ENCODE data around the gene ZNF580. TPM values are rescaled to one million over a fixed set of nuclear protein-coding genes. Genes with fewer than 3 reads are reported as not detected.

Gene ZNF580
- total RNA-seq, 2 experiments from 2014 or later, result 24.4 to 50.0 TPM

DNA sequence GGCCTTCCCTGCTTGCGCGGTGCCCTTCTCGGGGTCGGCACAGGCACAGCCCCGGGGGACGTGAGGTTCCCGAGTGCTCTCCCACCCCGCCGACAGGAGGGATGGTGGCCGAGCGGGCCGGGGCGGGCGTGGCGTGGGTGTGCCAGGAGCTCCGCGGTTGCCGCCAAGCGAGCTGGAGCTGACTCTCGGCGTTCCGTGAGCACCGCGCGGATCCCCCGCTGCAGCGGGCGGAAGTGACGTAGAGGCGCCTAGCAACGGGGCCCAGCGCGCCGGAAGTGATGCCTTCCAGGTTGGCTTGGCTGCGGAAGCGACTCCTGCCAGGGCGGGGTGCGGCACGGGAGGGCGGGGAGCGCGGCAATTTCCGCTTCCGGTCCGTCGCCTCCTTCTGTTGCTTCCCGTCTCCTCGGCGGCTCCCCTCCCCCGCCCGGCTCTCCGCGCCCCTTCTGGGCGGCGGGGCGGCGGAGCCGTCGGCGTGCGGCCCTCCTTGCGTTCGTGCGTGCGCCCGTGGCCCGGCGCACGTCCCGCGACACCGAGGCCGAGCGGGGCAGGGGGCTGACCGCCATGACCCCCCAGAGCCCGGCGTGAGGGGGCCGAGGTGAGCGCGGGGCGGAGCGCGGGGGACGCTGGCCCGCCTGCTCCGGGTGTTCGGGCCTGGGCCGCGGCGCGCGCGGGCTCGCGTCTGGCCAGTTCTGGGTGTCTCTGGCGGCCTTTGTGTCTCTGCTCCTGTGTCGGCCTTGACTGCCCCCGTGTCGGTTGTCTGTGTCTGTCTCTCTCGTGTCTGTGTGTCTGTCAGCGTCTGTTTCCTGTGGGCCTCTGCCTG is 34.2 kb downstream of the ZNF580 start, which contains the start of gene EPN1:
Gene EPN1, plus strand, starts transcription at position 386 of the 820 bp plus-strand sequence. CDS start 3,402 bp downstream, outside the sequence.
- POLR2A ChIA-PET, result no interaction called here
- no peak within 1 kb of the TSS for H2AFZ ChIP-seq (ENCODE audit: low read length)
- intact Hi-C loops (cut with micrococcal nuclease; ENCODE audit: unreplicated experiment), result loop anchor here (5.0 kb wide), 2 partner anchors 132 to 157 kb away; partner anchors contain the start of gene NLRP11

DNA sequence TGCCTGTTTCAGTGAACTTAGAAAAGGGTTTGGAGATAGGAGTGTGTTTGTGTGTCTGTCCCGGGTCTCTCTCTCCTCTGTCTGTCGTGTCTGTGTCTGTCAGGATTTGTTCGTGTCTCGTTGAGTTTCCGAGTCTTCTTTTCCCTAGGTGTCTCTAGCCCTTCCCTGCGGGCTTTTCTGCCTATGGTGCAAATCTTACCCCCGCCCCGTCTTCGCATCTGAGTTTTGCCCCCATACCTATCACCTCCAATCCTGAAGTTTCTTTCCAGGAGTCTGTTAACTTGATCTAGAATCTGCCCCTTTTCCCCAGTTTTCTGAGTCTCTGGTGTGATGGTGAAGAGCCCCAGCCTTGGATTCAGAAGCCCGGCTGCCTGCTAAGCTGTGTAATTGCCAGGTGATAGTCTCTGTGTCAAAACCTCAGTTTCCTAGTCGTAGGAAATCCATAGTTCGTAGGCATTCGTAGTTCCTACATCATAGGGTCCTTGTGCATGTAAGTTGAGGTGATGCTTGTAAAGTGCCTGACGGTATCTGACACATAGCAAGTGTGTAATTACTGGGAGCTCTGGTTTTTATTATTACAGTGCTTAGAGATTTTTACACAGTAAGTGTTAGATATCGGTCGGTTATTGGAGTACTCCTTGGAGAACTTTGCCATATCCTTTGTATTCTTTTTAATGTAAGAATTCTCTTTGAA is 35.0 kb downstream of the ZNF580 start:
- TF ChIP-seq CTCF (conservative IDR thresholded peaks at IDR 0.05; ENCODE audit: low read length) (no peak), EZH2phosphoT487 (IDR thresholded peaks at IDR 0.05; ENCODE audit: borderline replicate concordance, low read depth, low read length) (no peak)
- no TSS peak for BruUV-seq (replicated peaks)

More for the DNA sequence above, 34.2 kb downstream of the ZNF580 start, which contains the start of gene EPN1:
- BruUV-seq (replicated peaks), result no TSS peak
- H3K4me2 ChIP-seq (ENCODE audit: low read length), result peak within 1 kb of the TSS; percentile 92
- no peaks in the 10 kb centered on the region for H3K9me3 ChIP-seq (ENCODE audit: low read length)
- TF ChIP-seq CTCF (conservative IDR thresholded peaks at IDR 0.05; ENCODE audit: low read length) (no peak), EZH2phosphoT487 (IDR thresholded peaks at IDR 0.05; ENCODE audit: borderline replicate concordance, low read depth, low read length) (no peak)
- no peaks in the 10 kb centered on the region; the same call in 1 of the 2 replicates for H4K20me1 ChIP-seq (ENCODE audit: insufficient read depth, low read length)
- CTCF ChIA-PET (ENCODE audit: unreplicated experiment), result no interaction called here
- H3K79me2 ChIP-seq (ENCODE audit: insufficient read depth, low read depth, low read length), result peaks cover 72% of the 10 kb centered on the region
- DNase-seq (ENCODE audit: low spot score), result peak; percentile 98
- peak within 1 kb of the TSS; percentile 95 for H3K4me3 ChIP-seq (ENCODE audit: low read depth, low read length, poor library complexity, severe bottlenecking)
- H3K36me3 ChIP-seq (ENCODE audit: insufficient read depth, low read length), result peaks cover 86% of the 10 kb centered on the region
- H3K27ac ChIP-seq (ENCODE audit: low read depth, low read length, poor library complexity, severe bottlenecking), result peak within 1 kb of the TSS; percentile 97
- peaks cover 52% of the 10 kb centered on the region for H3K4me1 ChIP-seq (ENCODE audit: insufficient read depth, low read length, poor library complexity, severe bottlenecking)
- no peaks in the 10 kb centered on the region for H3K9me2 ChIP-seq (ENCODE audit: insufficient read depth, low read length)

More for the DNA sequence above, 35.0 kb downstream of the ZNF580 start:
- no peaks in the 10 kb centered on the region; the same call in 1 of the 2 replicates for H4K20me1 ChIP-seq (ENCODE audit: insufficient read depth, low read length)
- H2AFZ ChIP-seq (ENCODE audit: low read length), result no peak overlapping the region
- intact Hi-C loops (cut with micrococcal nuclease; ENCODE audit: unreplicated experiment), result loop anchor here (5.0 kb wide), 2 partner anchors 131 to 156 kb away; partner anchors contain the start of gene NLRP11
- peak overlapping the region; percentile 95 for H3K4me3 ChIP-seq (ENCODE audit: low read depth, low read length, poor library complexity, severe bottlenecking)
- ChIA-PET CTCF (ENCODE audit: unreplicated experiment) (no interaction called here), POLR2A (no interaction called here)
- H3K27ac ChIP-seq (ENCODE audit: low read depth, low read length, poor library complexity, severe bottlenecking), result peak overlapping the region; percentile 97
- peaks cover 86% of the 10 kb centered on the region for H3K36me3 ChIP-seq (ENCODE audit: insufficient read depth, low read length)
- DNase-seq (ENCODE audit: low spot score), result peak; percentile 28
- H3K9me2 ChIP-seq (ENCODE audit: insufficient read depth, low read length), result no peaks in the 10 kb centered on the region
- H3K9me3 ChIP-seq (ENCODE audit: low read length), result no peaks in the 10 kb centered on the region
- peak overlapping the region; percentile 92 for H3K4me2 ChIP-seq (ENCODE audit: low read length)
- H3K79me2 ChIP-seq (ENCODE audit: insufficient read depth, low read depth, low read length), result peaks cover 80% of the 10 kb centered on the region
- H3K4me1 ChIP-seq (ENCODE audit: insufficient read depth, low read length, poor library complexity, severe bottlenecking), result peaks cover 57% of the 10 kb centered on the region

All from OCI-LY7 (cell line).